Fibroblast of villous mesenchyme (primary cell): ENCODE measurements around the gene HTR1E. TPM values are rescaled to one million over a fixed set of nuclear protein-coding genes. Genes with fewer than 3 reads are reported as not detected.

Source experiments
- DNase-seq: peaks from one replicate; pipeline ENCODE4 v3.0.0-alpha.2; 2010; ENCODE audit warnings: low read depth
- H3K4me3 ChIP-seq: 2 replicates; pipeline ENCODE4 v1.5.1; 2011; ENCODE audit warnings: low read depth, mild to moderate bottlenecking, low read length
- CTCF ChIP-seq: IDR thresholded peaks from 2 replicates; pipeline ENCODE4 v1.5.1; 2012; ENCODE audit warnings: low read depth, mild to moderate bottlenecking, low read length; ENCODE audit not compliant: insufficient read depth
- small RNA-seq: library from RNA; depleted of rRNA; stranded (forward); fragments of <200 nt; gene quantifications from one replicate; pipeline ENCODE3, GENCODE V24; 2012
- total RNA-seq: library from RNA; depleted of rRNA; stranded (reverse); fragments of >200 nt; gene quantifications from 2 replicates; pipeline ENCODE4 v1.2.3, GENCODE V29; 2012

The HTR1E gene
- total RNA-seq, 1 donor, result not detected

DNA sequence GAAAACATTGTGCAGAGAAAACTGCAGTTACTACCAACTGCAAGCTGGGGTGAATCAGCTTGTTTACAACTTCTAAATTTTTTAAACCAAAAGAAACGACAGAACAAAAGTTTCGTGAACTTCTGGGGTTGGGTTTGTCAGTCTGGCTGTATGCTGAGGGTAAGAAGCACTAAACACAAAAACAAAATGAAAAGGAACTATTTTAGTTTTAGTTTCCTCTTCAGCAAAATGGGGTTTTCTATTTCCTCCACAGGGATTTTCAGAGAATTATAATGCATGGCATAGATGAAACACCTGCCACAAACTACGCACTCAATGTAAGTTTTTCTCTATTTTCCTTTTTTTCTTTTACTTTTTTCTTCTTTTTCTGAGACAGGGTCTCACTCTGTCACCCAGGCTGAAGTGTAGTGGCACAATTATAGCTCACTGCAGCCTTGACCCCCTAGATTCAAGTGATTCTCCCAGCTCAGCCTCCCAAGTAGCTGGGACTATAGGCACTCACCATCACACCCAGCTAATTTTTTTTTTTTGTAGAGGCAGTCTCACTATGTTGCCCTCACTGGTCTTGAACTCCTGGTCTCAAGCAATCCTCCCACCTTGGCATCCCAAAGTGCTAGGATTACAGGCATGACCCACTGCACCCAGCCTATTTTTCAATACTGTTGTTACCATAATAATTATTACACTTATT lies 117.0 kb downstream of the HTR1E start:
- no peak overlapping the region for H3K4me3 ChIP-seq
- DNase-seq, result no peak
- TF ChIP-seq CTCF, result no peak

GRCh38 chr6:87059943-87060342 lies 122.6 kb downstream of the HTR1E start:
- H3K4me3 ChIP-seq, result no peak overlapping the region
- no peak for TF ChIP-seq CTCF
- DNase-seq, result no peak

GRCh38 chr6:87065117-87065516 lies 127.8 kb downstream of the HTR1E start:
- H3K4me3 ChIP-seq, result no peak overlapping the region
- no peak for TF ChIP-seq CTCF
- no peak for DNase-seq

Small RNA genes within 50 kb of the gene (small RNA-seq; reads per million reads assigned to genes)
- gene AL157777.2 (not detected), gene MTHFD2P2 (not detected)

Other genes starting within 250 kb of the HTR1E start
- 0.32 TPM in 1 of 2 replicates, not detected in the other for gene CGA, start 157.6 kb downstream of the HTR1E start, total RNA-seq
- gene ZNF292, start 218.0 kb downstream of the HTR1E start, total RNA-seq, result 27.7 and 32.8 TPM in 2 replicates